ENCODE results near the gene PFKM. TPM values are rescaled to one million over a fixed set of nuclear protein-coding genes. Genes with fewer than 3 reads are reported as not detected.

The PFKM gene
- 10 to 100 TPM in 1 of 2 donors, 1 to 10 TPM in 1; 6.4 to 23.9 TPM for total RNA-seq
- 1 to 10 TPM; 4.5 to 5.2 TPM for polyA plus RNA-seq

DNA sequence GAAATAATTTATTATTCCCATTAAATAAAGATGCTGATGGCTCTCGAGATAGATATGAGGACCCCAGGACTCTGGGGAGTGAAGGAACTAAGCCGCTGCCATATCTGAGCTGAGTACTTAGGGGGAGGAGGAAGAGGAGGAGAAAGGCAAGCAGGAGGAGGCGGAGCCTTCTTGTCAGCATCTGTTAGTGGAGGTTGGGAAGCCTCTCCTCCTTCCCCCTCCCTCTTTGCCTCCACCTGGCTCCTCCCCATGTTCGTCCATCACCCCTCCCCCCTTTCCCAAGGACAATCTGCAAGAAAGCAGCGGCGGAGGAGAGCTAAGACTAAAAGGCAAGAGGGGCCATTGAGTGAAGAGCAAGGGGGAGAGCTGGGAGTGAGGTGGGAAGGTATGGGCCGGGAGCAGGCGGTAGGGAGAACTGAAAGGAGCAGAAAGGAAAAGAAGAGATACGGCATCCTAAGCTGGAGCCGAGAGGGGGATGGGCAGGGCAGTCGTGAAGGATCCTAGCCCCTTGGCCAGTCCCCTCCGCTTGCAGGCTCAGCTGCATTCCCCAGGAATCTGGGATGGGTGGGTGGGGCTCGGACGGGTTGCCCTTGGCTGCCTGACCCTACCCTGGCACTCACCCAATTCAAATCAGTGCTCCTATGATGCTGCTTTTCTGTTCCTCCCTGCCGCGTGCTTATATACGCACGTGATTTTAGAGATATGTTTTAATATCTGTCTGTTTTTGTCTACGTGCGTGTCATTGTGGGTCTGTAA lies at the start of gene PFKM:
TSS of gene PFKM (plus strand) at position 287 of the 756 bp plus-strand sequence. CDS start 3,411 bp downstream, outside the sequence.
- WGBS, result 15% methylated on average over 20 of the region's 20 CpGs
- Histone ChIP-seq H3K36me3 (ENCODE audit: control insufficient read depth in 4 of 4, insufficient read depth in 3 of 4, low read depth in 1 of 4, low read length in 3 of 4) (no peaks in the 10 kb centered on the region), H3K4me1 (ENCODE audit: control insufficient read depth in 4 of 4, insufficient read depth in 4 of 4, low read length in 3 of 4) (peaks cover 0 to 4% (median under 1%) of the 10 kb centered on the region in 4 donors), H3K27ac (ENCODE audit: low read depth in 1 of 2, low read length in 2 of 2) (no peak within 1 kb of the TSS), H3K4me3 (ENCODE audit: low read depth in 1 of 3, low read length in 3 of 3) (peak within 1 kb of the TSS; percentile 44 to 50 (median 45)), H3K9me3 (ENCODE audit: control insufficient read depth in 4 of 4, low read length in 3 of 4) (no peaks in the 10 kb centered on the region), H3K9ac (ENCODE audit: low read depth in 1 of 2, low read length in 2 of 2) (no peak within 1 kb of the TSS), H3K27me3 (ENCODE audit: control insufficient read depth in 4 of 4, insufficient read depth in 4 of 4, low read length in 3 of 4) (no peaks in the 10 kb centered on the region)
- peak; percentile 8 for TF ChIP-seq NR2F2 (IDR thresholded peaks at IDR 0.05)
- TF ChIP-seq JUND (IDR thresholded peaks at IDR 0.05), result no peak
- peak; percentile 59 for DNase-seq (ENCODE audit: low spot score)

DNA sequence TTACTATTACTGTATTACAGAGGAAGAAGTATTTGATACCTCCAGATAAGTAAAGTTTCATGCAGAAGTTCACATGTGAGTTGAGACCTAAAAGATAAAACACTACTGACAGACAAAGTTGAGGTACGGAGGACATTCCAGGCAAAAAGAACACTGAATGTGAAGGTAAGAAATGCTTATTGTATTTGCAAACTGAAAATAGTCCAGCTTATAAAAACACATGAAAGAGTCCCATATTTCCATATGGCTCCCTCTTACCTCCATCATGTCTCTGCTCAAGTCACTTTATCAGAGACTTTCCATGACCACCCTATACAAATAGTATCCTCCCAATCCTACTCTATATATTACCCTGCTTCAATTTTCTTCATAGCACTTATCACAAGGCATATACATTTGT lies 49.1 kb upstream of the PFKM start:
- H3K4me3 ChIP-seq (ENCODE audit: low read depth in 1 of 3, low read length in 3 of 3), result no peak overlapping the region
- peaks cover 2 to 51% (median 33%) of the 10 kb centered on the region in 4 donors for H3K36me3 ChIP-seq (ENCODE audit: control insufficient read depth in 4 of 4, insufficient read depth in 3 of 4, low read depth in 1 of 4, low read length in 3 of 4)
- DNase-seq (ENCODE audit: low spot score), result no peak
- H3K27ac ChIP-seq (ENCODE audit: low read depth in 1 of 2, low read length in 2 of 2), result no peak overlapping the region
- no peak overlapping the region for H3K9ac ChIP-seq (ENCODE audit: low read depth in 1 of 2, low read length in 2 of 2)
- 100% methylated on average over 1 of the region's 1 CpG for WGBS
- TF ChIP-seq RXRA (IDR thresholded peaks at IDR 0.05) (no peak), YY1 (IDR thresholded peaks at IDR 0.05) (no peak), SP1 (IDR thresholded peaks at IDR 0.05) (no peak), GABPA (IDR thresholded peaks at IDR 0.05 in 1 of 2, conservative IDR thresholded peaks at IDR 0.05 in 1 of 2) (no peak), FOXA2 (IDR thresholded peaks at IDR 0.05) (no peak), NR2F2 (IDR thresholded peaks at IDR 0.05) (no peak), TAF1 (conservative IDR thresholded peaks at IDR 0.05) (no peak)
- TF ChIP-seq, protein P1, sequence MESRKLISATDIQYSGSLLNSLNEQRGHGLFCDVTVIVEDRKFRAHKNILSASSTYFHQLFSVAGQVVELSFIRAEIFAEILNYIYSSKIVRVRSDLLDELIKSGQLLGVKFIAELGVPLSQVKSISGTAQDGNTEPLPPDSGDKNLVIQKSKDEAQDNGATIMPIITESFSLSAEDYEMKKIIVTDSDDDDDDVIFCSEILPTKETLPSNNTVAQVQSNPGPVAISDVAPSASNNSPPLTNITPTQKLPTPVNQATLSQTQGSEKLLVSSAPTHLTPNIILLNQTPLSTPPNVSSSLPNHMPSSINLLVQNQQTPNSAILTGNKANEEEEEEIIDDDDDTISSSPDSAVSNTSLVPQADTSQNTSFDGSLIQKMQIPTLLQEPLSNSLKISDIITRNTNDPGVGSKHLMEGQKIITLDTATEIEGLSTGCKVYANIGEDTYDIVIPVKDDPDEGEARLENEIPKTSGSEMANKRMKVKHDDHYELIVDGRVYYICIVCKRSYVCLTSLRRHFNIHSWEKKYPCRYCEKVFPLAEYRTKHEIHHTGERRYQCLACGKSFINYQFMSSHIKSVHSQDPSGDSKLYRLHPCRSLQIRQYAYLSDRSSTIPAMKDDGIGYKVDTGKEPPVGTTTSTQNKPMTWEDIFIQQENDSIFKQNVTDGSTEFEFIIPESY (IDR thresholded peaks at IDR 0.05), result no peak
- TF ChIP-seq, protein P2, sequence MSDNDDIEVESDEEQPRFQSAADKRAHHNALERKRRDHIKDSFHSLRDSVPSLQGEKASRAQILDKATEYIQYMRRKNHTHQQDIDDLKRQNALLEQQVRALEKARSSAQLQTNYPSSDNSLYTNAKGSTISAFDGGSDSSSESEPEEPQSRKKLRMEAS (IDR thresholded peaks at IDR 0.05), result no peak
- TF ChIP-seq, protein P3, sequence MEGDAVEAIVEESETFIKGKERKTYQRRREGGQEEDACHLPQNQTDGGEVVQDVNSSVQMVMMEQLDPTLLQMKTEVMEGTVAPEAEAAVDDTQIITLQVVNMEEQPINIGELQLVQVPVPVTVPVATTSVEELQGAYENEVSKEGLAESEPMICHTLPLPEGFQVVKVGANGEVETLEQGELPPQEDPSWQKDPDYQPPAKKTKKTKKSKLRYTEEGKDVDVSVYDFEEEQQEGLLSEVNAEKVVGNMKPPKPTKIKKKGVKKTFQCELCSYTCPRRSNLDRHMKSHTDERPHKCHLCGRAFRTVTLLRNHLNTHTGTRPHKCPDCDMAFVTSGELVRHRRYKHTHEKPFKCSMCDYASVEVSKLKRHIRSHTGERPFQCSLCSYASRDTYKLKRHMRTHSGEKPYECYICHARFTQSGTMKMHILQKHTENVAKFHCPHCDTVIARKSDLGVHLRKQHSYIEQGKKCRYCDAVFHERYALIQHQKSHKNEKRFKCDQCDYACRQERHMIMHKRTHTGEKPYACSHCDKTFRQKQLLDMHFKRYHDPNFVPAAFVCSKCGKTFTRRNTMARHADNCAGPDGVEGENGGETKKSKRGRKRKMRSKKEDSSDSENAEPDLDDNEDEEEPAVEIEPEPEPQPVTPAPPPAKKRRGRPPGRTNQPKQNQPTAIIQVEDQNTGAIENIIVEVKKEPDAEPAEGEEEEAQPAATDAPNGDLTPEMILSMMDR (IDR thresholded peaks at IDR 0.05; ENCODE audit: low read depth, low read length, missing input control), result no peak
- no peaks in the 10 kb centered on the region for H3K27me3 ChIP-seq (ENCODE audit: control insufficient read depth in 4 of 4, insufficient read depth in 4 of 4, low read length in 3 of 4)
- H3K9me3 ChIP-seq (ENCODE audit: control insufficient read depth in 4 of 4, low read length in 3 of 4), result no peaks in the 10 kb centered on the region
- H3K4me1 ChIP-seq (ENCODE audit: control insufficient read depth in 4 of 4, insufficient read depth in 4 of 4, low read length in 3 of 4), result no peaks in the 10 kb centered on the region

DNA sequence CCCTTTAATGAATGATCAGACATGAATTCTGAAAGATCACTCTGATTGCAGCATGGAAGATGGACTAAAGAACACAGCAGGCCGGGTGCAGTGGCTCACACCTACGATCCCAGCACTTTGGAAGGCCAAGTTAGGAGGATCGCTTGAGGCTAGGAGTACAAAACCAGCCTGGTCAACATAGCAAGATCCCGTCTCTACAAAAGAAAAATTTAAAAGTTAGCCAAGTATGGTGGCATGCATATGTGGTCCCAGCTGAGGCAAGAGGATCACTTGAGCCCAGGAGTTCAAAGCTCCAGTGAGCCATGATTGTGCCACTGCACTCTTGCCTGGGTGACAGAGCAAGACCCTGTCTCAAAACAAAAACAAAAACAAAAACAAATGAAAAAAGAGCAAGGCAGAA lies 48.4 kb upstream of the PFKM start:
- 98% methylated on average over 4 of the region's 4 CpGs for WGBS
- no peak for DNase-seq (ENCODE audit: low spot score)
- Histone ChIP-seq H3K27me3 (ENCODE audit: control insufficient read depth in 4 of 4, insufficient read depth in 4 of 4, low read length in 3 of 4) (no peaks in the 10 kb centered on the region), H3K27ac (ENCODE audit: low read depth in 1 of 2, low read length in 2 of 2) (no peak overlapping the region), H3K9ac (ENCODE audit: low read depth in 1 of 2, low read length in 2 of 2) (no peak overlapping the region), H3K4me3 (ENCODE audit: low read depth in 1 of 3, low read length in 3 of 3) (no peak overlapping the region), H3K36me3 (ENCODE audit: control insufficient read depth in 4 of 4, insufficient read depth in 3 of 4, low read depth in 1 of 4, low read length in 3 of 4) (peaks cover 2 to 44% (median 30%) of the 10 kb centered on the region in 4 donors), H3K4me1 (ENCODE audit: control insufficient read depth in 4 of 4, insufficient read depth in 4 of 4, low read length in 3 of 4) (no peaks in the 10 kb centered on the region), H3K9me3 (ENCODE audit: control insufficient read depth in 4 of 4, low read length in 3 of 4) (no peaks in the 10 kb centered on the region)
- TF ChIP-seq HNF4G (IDR thresholded peaks at IDR 0.05) (no peak), JUND (IDR thresholded peaks at IDR 0.05) (no peak), RAD21 (IDR thresholded peaks at IDR 0.05) (no peak)
- TF ChIP-seq, protein P2 (IDR thresholded peaks at IDR 0.05), result no peak
- TF ChIP-seq, protein P3 (IDR thresholded peaks at IDR 0.05; ENCODE audit: low read depth, low read length, missing input control), result no peak
